H9 (cell line): Measurements from ENCODE around the gene COPE. TPM values are rescaled to one million over a fixed set of nuclear protein-coding genes. Genes with fewer than 3 reads are reported as not detected.

Source experiments
- DNase-seq: peaks from one replicate; pipeline ENCODE4 v3.0.0-alpha.2; 2017
- H2AFZ ChIP-seq: one replicate; pipeline ENCODE4 v1.6.1; 2013; ENCODE audit warnings: mild to moderate bottlenecking, low read length, control low read depth, moderate library complexity
- H2AK5ac ChIP-seq: 2 replicates; pipeline ENCODE4 v1.6.1; 2013; ENCODE audit warnings: low read length, control low read depth, mixed read lengths; ENCODE audit not compliant: insufficient read length
- H2BK120ac ChIP-seq: one replicate; pipeline ENCODE4 v1.6.1; 2013; ENCODE audit warnings: low read depth, mild to moderate bottlenecking, low read length, control low read depth, inconsistent platforms; ENCODE audit not compliant: poor library complexity, severe bottlenecking
- H2BK12ac ChIP-seq: 2 replicates; pipeline ENCODE4 v1.6.1; 2013; ENCODE audit warnings: low read length, control low read depth, mixed read lengths, low read depth; ENCODE audit not compliant: insufficient read length
- H2BK15ac ChIP-seq: 2 replicates; pipeline ENCODE4 v1.6.1; 2013; ENCODE audit warnings: low read depth, low read length, control low read depth
- H2BK20ac ChIP-seq: one replicate; pipeline ENCODE4 v1.6.1; 2013; ENCODE audit warnings: low read depth, mild to moderate bottlenecking, low read length, control low read depth, inconsistent platforms; ENCODE audit not compliant: poor library complexity, severe bottlenecking
- H2BK5ac ChIP-seq: 2 replicates; pipeline ENCODE4 v1.6.1; 2013; ENCODE audit warnings: low read length, control low read depth, mixed read lengths; ENCODE audit not compliant: insufficient read length
- H3K14ac ChIP-seq: 2 replicates; pipeline ENCODE4 v1.6.1; 2013; ENCODE audit warnings: low read length, control low read depth; ENCODE audit not compliant: insufficient read depth
- H3K18ac ChIP-seq: 2 replicates; pipeline ENCODE4 v1.6.1; 2013; ENCODE audit warnings: low read depth, mild to moderate bottlenecking, mixed read lengths, low read length, control low read depth; ENCODE audit not compliant: insufficient read length
- H3K23ac ChIP-seq: 2 replicates; pipeline ENCODE4 v1.6.1; 2013; ENCODE audit warnings: low read length, control low read depth, mixed read lengths, low read depth; ENCODE audit not compliant: insufficient read length
- H3K23me2 ChIP-seq: 2 replicates; pipeline ENCODE4 v1.6.1; 2013; ENCODE audit warnings: low read depth, mild to moderate bottlenecking, mixed read lengths, low read length, control low read depth; ENCODE audit not compliant: insufficient read length, poor library complexity, severe bottlenecking
- H3K27ac ChIP-seq: 2 replicates; pipeline ENCODE4 v1.5.1; 2013; ENCODE audit warnings: low read length, control low read depth, mixed read lengths, low read depth; ENCODE audit not compliant: insufficient read length
- H3K27me3 ChIP-seq: 2 replicates; pipeline ENCODE4 v1.6.1; 2013; ENCODE audit warnings: low read length, control low read depth, inconsistent platforms; ENCODE audit not compliant: insufficient read depth
- H3K4ac ChIP-seq: 2 replicates; pipeline ENCODE4 v1.6.1; 2013; ENCODE audit warnings: low read depth, mild to moderate bottlenecking, control low read depth, inconsistent platforms, low read length, moderate library complexity
- H3K4me1 ChIP-seq: 2 replicates; pipeline ENCODE4 v1.6.1; 2013; ENCODE audit warnings: low read length, control low read depth, inconsistent platforms; ENCODE audit not compliant: insufficient read depth
- H3K4me2 ChIP-seq: 2 replicates; pipeline ENCODE4 v1.6.1; 2013; ENCODE audit warnings: low read length, control low read depth, mixed read lengths; ENCODE audit not compliant: insufficient read length, insufficient read depth
- H3K56ac ChIP-seq: 2 replicates; pipeline ENCODE4 v1.6.1; 2013; ENCODE audit warnings: low read depth, mild to moderate bottlenecking, mixed read lengths, low read length, control low read depth; ENCODE audit not compliant: insufficient read length
- H3K79me1 ChIP-seq: 2 replicates; pipeline ENCODE4 v1.6.1; 2013; ENCODE audit warnings: low read depth, mild to moderate bottlenecking, moderate library complexity, low read length, control low read depth, inconsistent platforms; ENCODE audit not compliant: insufficient read depth, poor library complexity, severe bottlenecking
- H3K79me2 ChIP-seq: 2 replicates; pipeline ENCODE4 v1.6.1; 2013; ENCODE audit warnings: low read length, control low read depth, inconsistent platforms; ENCODE audit not compliant: insufficient read depth
- H3K9ac ChIP-seq: 2 replicates; pipeline ENCODE4 v1.6.1; 2013; ENCODE audit warnings: low read length, control low read depth, mixed read lengths; ENCODE audit not compliant: insufficient read length; ENCODE audit errors: extremely low read depth
- H3K9me3 ChIP-seq: one replicate; pipeline ENCODE4 v1.6.1; 2013; ENCODE audit warnings: low read depth, low read length, inconsistent platforms; ENCODE audit not compliant: control insufficient read depth
- H3T11ph ChIP-seq: one replicate; pipeline ENCODE4 v1.6.1; 2013; ENCODE audit warnings: mild to moderate bottlenecking, low read length, control low read depth, inconsistent platforms
- H4K20me1 ChIP-seq: one replicate; pipeline ENCODE4 v1.6.1; 2013; ENCODE audit not compliant: control insufficient read depth, insufficient read length, insufficient read depth
- H4K5ac ChIP-seq: 2 replicates; pipeline ENCODE4 v1.6.1; 2013; ENCODE audit warnings: low read depth, mild to moderate bottlenecking, mixed read lengths, low read length, control low read depth; ENCODE audit not compliant: insufficient read length
- H4K8ac ChIP-seq: replicated peaks from 2 replicates; pipeline ENCODE4 v1.6.1; 2013; ENCODE audit warnings: low read length, control low read depth, mixed read lengths, low read depth; ENCODE audit not compliant: insufficient read length
- H4K91ac ChIP-seq: 2 replicates; pipeline ENCODE4 v1.6.1; 2013; ENCODE audit warnings: low read depth, mild to moderate bottlenecking, moderate library complexity, mixed read lengths, low read length, control low read depth; ENCODE audit not compliant: insufficient read length
- H3K27ac Mint-ChIP-seq, 3 experiments: 2 replicates in 2 of 3; 3 replicates in 1 of 3; pipeline ENCODE4 v1.8.0; 2020 to 2021; ENCODE audit warnings: mixed read lengths in 3 of 3, mild to moderate bottlenecking in 1 of 3, moderate library complexity in 1 of 3
- H3K27me3 Mint-ChIP-seq: 2 replicates; pipeline ENCODE4 v1.8.0; 2021; ENCODE audit warnings: low read depth, mild to moderate bottlenecking, moderate library complexity, mixed read lengths
- H3K36me3 Mint-ChIP-seq, 3 experiments: 2 replicates in 2 of 3; 3 replicates in 1 of 3; pipeline ENCODE4 v1.8.0; 2020 to 2021; ENCODE audit warnings: low read depth in 3 of 3, mixed read lengths in 3 of 3; ENCODE audit not compliant: insufficient read depth in 1 of 3
- H3K4me1 Mint-ChIP-seq, 2 experiments: 2 replicates each; pipeline ENCODE4 v1.8.0; 2020; ENCODE audit warnings: mixed read lengths in 2 of 2
- H3K4me3 Mint-ChIP-seq, 2 experiments: 2 replicates in 1 of 2; 3 replicates in 1 of 2; pipeline ENCODE4 v1.8.0; 2020 to 2021; ENCODE audit warnings: mild to moderate bottlenecking in 2 of 2, mixed read lengths in 2 of 2, moderate library complexity in 1 of 2
- H3K9me3 Mint-ChIP-seq, 2 experiments: 2 replicates in 1 of 2; 3 replicates in 1 of 2; pipeline ENCODE4 v1.8.0; 2020; ENCODE audit warnings: mild to moderate bottlenecking in 2 of 2, mixed read lengths in 2 of 2, moderate library complexity in 1 of 2
- CTCF ChIP-seq: fragments of 200-600 bp; sonication (generic); conservative IDR thresholded peaks from 3 replicates; pipeline ENCODE4 v1.8.0; 2021; ENCODE audit warnings: antibody characterized with exemption, mild to moderate bottlenecking
- WGBS: extraction: QIAGEN DNeasy Blood & Tissue Kit; methylation state at CpG from one replicate; pipeline ENCODE4 v1.1.7; 2013; ENCODE audit warnings: missing lambda C conversion rate, low lambda C conversion rate, mixed read lengths; ENCODE audit not compliant: insufficient read length; ENCODE audit errors: extremely low coverage; 5-methylcytosine and 5-hydroxymethylcytosine counted together
- total RNA-seq: library from RNA; stranded (reverse); gene quantifications from 2 replicates; pipeline ENCODE4 v1.2.1, GENCODE V29; 2021

COPE gene
- total RNA-seq, 1 experiment from 2014 or later, result 198 TPM

- H2BK5ac ChIP-seq, result no peak overlapping the region
- H3K23ac ChIP-seq, result no peak overlapping the region
- no peak; the same call in 1 of the 3 replicates for TF ChIP-seq CTCF
- H3K4me2 ChIP-seq, result no peak overlapping the region
- no peak overlapping the region for H3K9ac ChIP-seq
- H3K18ac ChIP-seq, result no peak overlapping the region
- H3K9me3 ChIP-seq, result no peaks in the 10 kb centered on the region
- H3K27me3 ChIP-seq, result no peaks in the 10 kb centered on the region
- H2BK12ac ChIP-seq, result no peak overlapping the region
- no peaks in the 10 kb centered on the region for H3K23me2 ChIP-seq
- H4K8ac ChIP-seq, result no peak overlapping the region
- H3K4me1 ChIP-seq, result no peaks in the 10 kb centered on the region
- no peak overlapping the region for H3K4ac ChIP-seq
- no peak overlapping the region for H3K27ac ChIP-seq
- no peaks in the 10 kb centered on the region for H3K79me2 ChIP-seq
- no peak overlapping the region for H3T11ph ChIP-seq
- no peak overlapping the region for H4K5ac ChIP-seq
- H3K27me3 Mint-ChIP-seq, result no peaks in the 10 kb centered on the region
- H2AK5ac ChIP-seq, result no peak overlapping the region
- no peak overlapping the region for H2BK15ac ChIP-seq
- no peak overlapping the region for H2BK120ac ChIP-seq
- H2AFZ ChIP-seq, result no peak overlapping the region
- DNase-seq, result no peak
- no peaks in the 10 kb centered on the region for H3K79me1 ChIP-seq
- peaks cover 0 to 13% of the 10 kb centered on the region in 2 experiments; a peak in 2 of 4 replicates for H3K4me1 Mint-ChIP-seq
- H4K20me1 ChIP-seq, result no peaks in the 10 kb centered on the region
- no peak overlapping the region for H3K56ac ChIP-seq
- no peak overlapping the region for H2BK20ac ChIP-seq
- H3K9me3 Mint-ChIP-seq, result no peaks in the 10 kb centered on the region
- WGBS, result no CpG with 5 or more reads among the region's 17 CpGs
- H3K4me3 Mint-ChIP-seq, result no peak overlapping the region
- no peak overlapping the region for H3K14ac ChIP-seq
- peaks cover 17 to 56% (median 48%) of the 10 kb centered on the region in 3 experiments for H3K36me3 Mint-ChIP-seq
- peak overlapping the region in 1 of 3 experiments; percentile 32; a peak in 2 of 7 replicates for H3K27ac Mint-ChIP-seq
- H4K91ac ChIP-seq, result no peak overlapping the region
Observed at GRCh38 chr19:18866800-18867123, 52.4 kb downstream of the COPE start.
